GM12873 (cell line): ENCODE measurements around the gene FNBP1L.

ENCODE experiments used
- CTCF ChIP-seq: IDR thresholded peaks from 2 replicates; pipeline ENCODE4 v1.5.1; 2012; ENCODE audit warnings: low read depth, mild to moderate bottlenecking, moderate library complexity, low read length, control low read depth; ENCODE audit not compliant: insufficient read depth; ENCODE audit errors: missing control alignments

The FNBP1L gene

GRCh38 chr1:93595743-93596142 is 147.8 kb downstream of the FNBP1L start:
- no peak for TF ChIP-seq CTCF

GRCh38 chr1:93596329-93597089 is 148.6 kb downstream of the FNBP1L start:
- no peak for TF ChIP-seq CTCF

- no peak for TF ChIP-seq CTCF
Observed at GRCh38 chr1:93597709-93598108, 149.8 kb downstream of the FNBP1L start.

DNA sequence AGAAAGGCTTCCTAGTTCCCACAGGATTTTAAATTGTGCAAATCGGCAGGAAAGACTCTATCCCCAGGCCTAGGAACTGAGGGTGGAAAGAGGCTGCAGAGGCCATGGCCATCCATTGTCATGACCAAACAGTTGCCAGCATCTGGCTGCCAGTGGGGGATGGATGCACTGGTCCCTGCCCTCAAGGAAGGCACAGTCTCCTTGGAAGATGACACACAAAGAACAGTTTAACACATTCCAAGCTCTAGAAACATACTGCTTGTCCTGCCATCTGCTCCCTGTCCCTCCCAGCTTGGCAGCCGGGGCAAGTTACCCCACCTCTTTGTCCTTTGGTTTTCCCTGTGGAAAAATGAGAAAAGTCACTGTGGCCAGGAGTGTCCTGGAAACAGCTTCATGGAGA is 150.5 kb downstream of the FNBP1L start:
- TF ChIP-seq CTCF: no peak

GRCh38 chr1:93598861-93599439 is 151.0 kb downstream of the FNBP1L start:
- no peak for TF ChIP-seq CTCF

DNA sequence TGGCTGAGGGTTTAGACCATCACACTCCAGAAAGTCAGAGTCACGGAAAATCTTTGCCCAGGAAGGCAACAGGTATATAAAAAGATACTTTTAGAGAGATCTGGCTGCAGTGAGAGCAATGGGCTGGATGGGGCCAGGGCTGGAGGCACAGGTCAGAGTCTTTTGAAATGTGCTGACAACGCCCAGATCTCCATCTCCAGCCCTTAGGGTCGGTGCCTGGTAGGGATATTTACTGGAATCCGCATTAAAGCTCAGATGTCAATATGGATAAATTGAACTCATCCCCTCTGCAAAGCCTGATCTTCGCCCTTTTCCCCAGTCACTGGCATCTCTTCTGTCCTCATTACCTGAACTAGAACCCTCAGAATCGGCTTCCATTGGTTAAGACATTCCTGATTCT is 151.6 kb downstream of the FNBP1L start:
- TF ChIP-seq CTCF: no peak

DNA sequence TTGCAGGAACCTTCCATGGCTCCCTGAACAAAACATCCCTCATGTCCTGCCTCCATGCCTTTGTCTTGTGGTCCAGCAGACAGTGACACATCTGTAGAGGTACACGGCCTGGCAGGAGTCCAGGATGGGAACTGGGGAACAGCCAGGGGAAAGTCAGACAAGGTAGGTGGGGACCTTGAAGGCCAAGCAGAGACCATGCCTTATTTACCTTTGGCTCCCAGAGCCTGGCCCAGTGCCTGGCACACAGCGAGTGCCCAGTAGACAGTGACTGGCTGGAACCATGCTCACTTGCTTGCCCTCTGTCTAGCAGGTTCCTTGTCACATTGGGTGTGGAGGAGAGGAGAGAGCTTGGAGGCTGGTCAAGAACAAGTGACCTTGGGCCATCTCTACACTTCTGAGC is 152.7 kb downstream of the FNBP1L start:
- TF ChIP-seq CTCF: no peak
